Anterior cingulate cortex (tissue), 58 donors: ENCODE measurements around the gene FAM98A.

Experiments
- DNase-seq, 58 donors: peaks; one replicate each; lab custom pipeline; 2025; lab: John Stamatoyannopoulos, UW

Gene FAM98A

DNA sequence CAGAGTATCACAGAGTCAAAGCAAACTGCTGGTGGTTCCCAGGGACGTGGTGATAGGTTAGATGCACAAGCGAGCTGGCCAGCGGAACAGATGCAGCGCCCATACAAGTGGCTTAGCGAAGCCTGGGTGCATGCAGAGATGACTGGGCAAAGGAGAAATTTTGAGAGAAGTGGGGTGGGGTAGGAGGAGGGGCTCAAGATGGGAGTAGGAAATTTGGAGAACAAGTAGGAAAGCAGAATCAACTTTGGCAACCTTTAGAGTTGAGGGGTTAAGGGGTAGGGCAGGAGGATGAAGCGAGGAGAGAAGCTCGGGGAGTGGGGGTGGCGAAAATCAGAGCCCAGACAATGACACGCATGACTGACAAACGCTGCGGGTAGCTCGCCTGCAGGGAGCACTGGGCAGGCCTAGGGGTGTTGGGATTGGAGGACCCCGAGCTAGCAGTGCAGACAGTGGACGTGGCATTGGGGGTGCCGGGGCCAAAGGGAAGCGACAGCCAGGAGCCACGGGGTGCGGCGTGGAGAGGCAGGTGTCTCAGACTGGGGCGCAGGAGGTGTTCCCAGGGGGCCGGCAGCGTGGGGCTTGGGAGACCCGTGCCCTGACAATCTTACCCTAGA lies 431 bp downstream of the FAM98A start:
- DNase-seq: peak in 12 of 58 donors; percentile 28 to 81 (median 48)

DNA sequence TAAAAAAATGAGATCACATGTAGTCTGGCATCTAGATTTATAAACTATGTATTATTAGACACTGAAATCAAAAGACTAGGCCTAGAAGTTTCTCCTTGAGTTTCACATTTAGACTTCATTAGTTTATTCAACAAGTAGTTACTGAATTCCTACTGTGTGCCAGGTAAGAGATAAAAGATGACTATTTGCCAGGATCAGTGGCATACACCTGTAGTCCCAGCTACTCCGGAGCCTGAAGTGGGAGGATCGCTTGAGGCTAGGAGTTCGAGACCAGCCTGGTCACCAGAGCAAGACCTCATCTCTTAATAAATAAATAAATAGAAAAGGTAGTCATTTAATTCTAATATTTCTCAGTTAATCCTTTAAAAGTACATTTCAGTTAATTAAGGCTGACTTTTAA lies 2.1 kb downstream of the FAM98A start:
- DNase-seq: no peak

DNA sequence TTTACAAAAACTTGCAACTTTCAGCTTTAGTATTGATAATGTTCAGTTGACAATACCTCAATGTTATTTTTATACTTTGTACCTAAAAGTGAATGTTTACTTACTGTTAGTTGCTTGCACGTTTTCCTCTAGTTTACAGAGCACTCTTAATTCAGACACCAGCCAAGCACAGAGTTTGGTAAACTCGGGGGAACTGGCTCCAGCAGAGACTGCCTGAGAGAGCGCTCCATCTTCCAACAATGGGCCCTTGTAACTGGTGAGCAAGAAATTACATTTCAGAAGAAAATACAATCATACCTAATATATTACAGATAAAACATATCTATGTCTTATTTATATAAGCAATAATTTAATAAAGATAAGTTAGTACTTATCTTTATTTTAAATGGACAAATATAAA lies 3.7 kb downstream of the FAM98A start:
- DNase-seq: peak in 2 of 58 donors; percentile 6 to 11

DNA sequence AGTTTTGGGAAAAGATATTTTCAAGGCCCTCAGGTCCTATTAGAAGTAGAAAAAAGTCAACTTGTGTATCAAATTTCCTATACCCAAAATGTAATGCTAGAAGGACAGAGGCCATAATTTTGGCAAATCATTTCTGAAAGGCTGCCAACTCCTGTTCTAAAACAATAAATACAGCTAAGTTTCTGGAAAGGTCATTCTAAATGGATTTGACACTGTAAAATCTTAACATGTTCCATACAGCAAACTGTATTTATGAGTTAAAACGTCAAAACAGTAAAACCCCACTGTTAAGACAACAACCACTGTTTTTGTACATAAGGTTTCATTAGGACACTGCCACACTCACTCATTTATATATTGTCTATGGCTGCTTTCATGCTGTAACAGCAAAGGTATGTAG lies 9.7 kb downstream of the FAM98A start:
- no peak for DNase-seq

DNA sequence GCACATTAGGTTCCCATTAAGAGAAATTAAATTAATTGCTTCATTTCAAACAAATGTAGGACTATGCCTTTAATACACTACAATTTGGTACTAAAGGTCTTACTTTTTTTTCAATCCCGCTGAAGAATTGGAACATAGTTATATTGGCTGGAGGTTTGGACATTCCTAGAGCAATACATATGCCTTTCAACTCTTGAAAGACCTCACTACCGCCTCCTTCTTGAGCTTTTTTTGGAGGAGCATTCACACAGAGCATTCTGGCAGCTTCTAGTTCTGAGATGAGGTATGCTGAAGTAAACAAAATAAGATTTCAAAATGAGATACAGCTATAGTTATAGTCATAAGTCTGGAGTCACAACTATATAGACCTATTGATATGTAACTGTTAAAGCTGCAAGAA lies 10.9 kb downstream of the FAM98A start:
- no peak for DNase-seq

DNA sequence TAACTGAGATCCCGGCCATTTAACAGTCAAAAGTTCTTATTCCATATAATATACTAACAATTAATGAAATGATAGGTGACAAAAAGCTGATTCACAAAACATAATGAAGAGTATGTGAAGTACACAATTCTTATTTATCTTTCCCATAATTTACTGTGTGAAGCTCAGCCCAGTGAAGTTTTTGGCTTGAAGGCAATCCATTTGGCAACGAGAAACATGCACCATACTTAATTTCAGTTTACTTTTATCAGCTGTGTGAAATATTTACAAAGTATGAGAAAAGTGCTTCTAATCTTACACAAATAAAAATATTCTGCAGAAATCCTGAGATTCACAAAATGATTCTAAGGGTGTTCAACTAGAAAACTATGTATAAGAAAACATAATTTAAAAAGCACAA lies 12.3 kb downstream of the FAM98A start:
- DNase-seq: no peak

DNA sequence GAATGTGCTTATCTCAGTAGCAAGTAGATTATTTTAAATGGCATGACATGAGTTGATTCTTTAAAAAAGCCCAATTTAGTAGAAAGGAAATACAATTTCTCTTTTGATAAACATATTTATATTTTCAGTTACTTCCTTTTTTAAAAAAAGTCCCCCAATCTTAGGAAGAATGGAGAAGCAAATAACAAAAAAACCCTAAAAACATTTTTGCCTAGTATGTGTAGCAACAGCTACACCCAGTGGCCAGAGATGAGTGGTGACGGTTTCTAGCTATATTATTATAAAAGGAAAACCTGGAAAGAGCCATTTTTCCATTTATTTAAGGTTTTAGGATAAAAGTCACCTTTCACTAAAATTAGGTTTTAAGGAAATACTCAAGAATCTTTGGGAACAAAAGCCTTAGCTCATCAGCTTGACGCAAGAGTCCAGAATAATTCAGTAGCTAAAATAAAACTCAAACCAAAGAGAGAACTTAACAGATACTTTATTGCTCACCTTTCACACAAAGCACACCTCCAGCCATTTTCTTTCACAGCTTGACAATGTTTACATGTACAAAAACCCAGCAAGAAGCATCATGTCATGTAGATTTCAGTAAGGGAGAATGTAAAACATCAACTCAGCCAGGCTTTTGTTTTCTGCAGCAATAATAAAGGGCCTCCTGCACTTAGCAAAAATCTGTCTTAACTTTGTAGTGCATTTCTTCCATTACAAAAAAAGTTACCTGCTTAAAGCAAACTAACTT lies 15.7 kb downstream of the FAM98A start:
- DNase-seq: peak in 10 of 58 donors; percentile 8 to 55 (median 19)

- DNase-seq: no peak
Observed at GRCh38 chr2:33581872-33582271, 17.2 kb downstream of the FAM98A start.

- peak in 2 of 58 donors; percentile 15 to 47 for DNase-seq
Observed at GRCh38 chr2:33579227-33579626, 19.9 kb downstream of the FAM98A start.

- no peak for DNase-seq
Observed at GRCh38 chr2:33577668-33578067, 21.4 kb downstream of the FAM98A start.

GRCh38 chr2:33577084-33577483 lies 22.0 kb downstream of the FAM98A start:
- peak in 11 of 58 donors; percentile 13 to 63 (median 35) for DNase-seq

- DNase-seq: peak in 11 of 58 donors; percentile 14 to 47 (median 21)
Observed at GRCh38 chr2:33573657-33574056, 25.4 kb downstream of the FAM98A start.

DNA sequence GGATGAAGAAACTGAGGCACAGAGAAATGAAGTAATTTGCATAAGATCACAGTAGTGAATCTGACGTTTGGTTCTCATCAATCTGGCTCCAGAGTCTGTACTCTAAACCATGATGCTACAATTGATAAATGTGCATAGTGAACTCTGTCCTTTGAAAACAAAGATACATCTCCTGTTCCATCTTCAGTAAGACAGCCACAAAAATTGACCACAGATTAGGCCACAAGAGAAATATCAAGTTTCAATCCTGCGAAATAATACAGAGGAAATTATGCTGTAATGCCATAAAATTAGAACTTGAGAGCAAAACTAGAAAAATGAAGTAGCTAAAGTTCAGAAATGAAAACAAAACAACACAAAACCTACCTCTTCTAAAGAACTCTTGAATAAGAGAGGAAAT lies 28.4 kb downstream of the FAM98A start:
- DNase-seq: no peak

GRCh38 chr2:33561872-33562271 lies 37.2 kb downstream of the FAM98A start:
- no peak for DNase-seq

GRCh38 chr2:33560017-33560416 lies 39.1 kb downstream of the FAM98A start:
- no peak for DNase-seq

GRCh38 chr2:33559328-33559727 lies 39.8 kb downstream of the FAM98A start:
- no peak for DNase-seq

GRCh38 chr2:33555681-33556080 lies 43.4 kb downstream of the FAM98A start:
- no peak for DNase-seq

DNA sequence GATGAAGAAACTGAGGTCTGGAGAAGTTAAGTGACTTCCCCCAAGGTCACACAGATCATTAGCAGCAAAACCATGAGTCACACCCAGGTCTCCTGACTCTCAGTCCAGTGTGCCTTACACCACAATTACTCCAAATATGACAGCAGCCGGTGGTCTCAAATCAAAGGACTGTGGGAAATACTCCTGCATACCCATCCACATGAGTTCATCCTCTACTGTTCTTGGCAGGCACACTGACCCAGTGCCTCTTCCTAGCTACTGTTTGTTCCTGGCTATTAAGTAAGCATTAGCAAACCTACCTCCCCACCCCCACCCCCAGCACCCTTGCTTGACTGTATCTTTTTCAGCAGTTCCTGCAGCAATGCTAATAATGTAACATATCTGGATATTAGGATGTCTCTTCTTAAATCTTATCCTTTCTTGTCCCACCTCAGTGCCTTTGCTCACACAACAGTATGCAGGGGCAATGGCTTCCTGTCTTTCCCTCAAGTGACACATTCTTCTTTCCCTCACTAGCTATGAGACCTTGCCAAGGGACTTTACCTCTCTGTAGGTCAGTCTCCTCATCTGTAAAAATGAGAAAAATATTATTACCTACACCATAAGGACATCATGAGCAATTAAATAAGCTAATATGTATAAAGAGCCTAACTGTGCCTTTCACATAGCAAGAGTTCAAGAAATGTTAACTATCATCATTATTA lies 46.2 kb downstream of the FAM98A start:
- no peak for DNase-seq

DNA sequence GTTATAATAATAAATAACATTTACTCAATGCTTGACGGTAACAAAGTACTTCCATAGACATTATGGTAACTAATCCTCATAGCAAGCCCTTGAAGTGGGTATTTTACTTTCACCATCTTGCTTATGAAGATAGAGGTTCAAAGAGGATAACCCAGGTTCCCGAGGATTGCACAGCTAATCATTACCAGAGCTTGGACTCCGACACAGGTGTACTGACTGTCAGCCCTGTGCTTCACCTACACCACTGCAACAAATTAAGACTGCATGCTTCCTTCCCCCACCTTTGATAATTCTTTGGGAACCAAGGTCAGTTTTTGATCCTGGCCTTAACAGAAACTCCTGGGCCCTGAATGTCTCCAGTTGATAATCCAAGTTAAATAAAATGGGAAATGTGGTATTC lies 48.9 kb downstream of the FAM98A start:
- no peak for DNase-seq

- no peak for DNase-seq
Observed at GRCh38 chr2:33541243-33541642, 57.9 kb downstream of the FAM98A start.

- no peak for DNase-seq
Observed at GRCh38 chr2:33535421-33535820, 63.7 kb downstream of the FAM98A start.
